ENCODE results near the gene ANKRD31. TPM values are rescaled to one million over a fixed set of nuclear protein-coding genes. Genes with fewer than 3 reads are reported as not detected.

ANKRD31 gene
- total and polyA plus RNA-seq, 8 donors = 0.09 to 0.75 (median 0.45) TPM

- ATAC-seq = peak; percentile 41
These were observed 190.1 kb downstream of the ANKRD31 start for GRCh38 chr5:75046366-75047142.

GRCh38 chr5:75045071-75045470 lies 191.6 kb downstream of the ANKRD31 start:
- Histone ChIP-seq H3K4me3 (no peak overlapping the region), H3K9me3 (no peaks in the 10 kb centered on the region), H3K27me3 (no peaks in the 10 kb centered on the region), H3K4me1 (no peaks in the 10 kb centered on the region), H3K27ac (no peak overlapping the region), H3K36me3 (peaks cover 0 to 4% of the 10 kb centered on the region in 2 donors)
- intact Hi-C loops (cut with DNase I) = no loop called here
- DNase-seq (no peak), ATAC-seq (no peak)
- TF ChIP-seq CTCF (IDR thresholded peaks at IDR 0.05) = no peak

More at GRCh38 chr5:75046366-75047142, 190.1 kb downstream of the ANKRD31 start:
- Histone ChIP-seq H3K4me3 (no peak overlapping the region), H3K9me3 (no peaks in the 10 kb centered on the region), H3K4me1 (peaks cover 0 to 2% of the 10 kb centered on the region in 2 donors), H3K27ac (peak overlapping the region in 1 of 2 donors; percentile 49), H3K27me3 (peaks cover 0 to 14% of the 10 kb centered on the region in 2 donors), H3K36me3 (peaks cover 0 to 4% of the 10 kb centered on the region in 2 donors)
- intact Hi-C loops (cut with DNase I) = no loop called here
- TF ChIP-seq CTCF (IDR thresholded peaks at IDR 0.05) = no peak
- DNase-seq = no peak

GRCh38 chr5:75044406-75044805 lies 192.3 kb downstream of the ANKRD31 start:
- no peak for TF ChIP-seq CTCF (IDR thresholded peaks at IDR 0.05)
- H3K27ac ChIP-seq = no peak overlapping the region
- intact Hi-C loops (cut with DNase I) = no loop called here
- H3K27me3 ChIP-seq = no peaks in the 10 kb centered on the region
- H3K4me1 ChIP-seq = no peaks in the 10 kb centered on the region
- ATAC-seq (peak; percentile 44), DNase-seq (no peak)
- no peaks in the 10 kb centered on the region for H3K9me3 ChIP-seq
- no peak overlapping the region for H3K4me3 ChIP-seq
- H3K36me3 ChIP-seq = peaks cover 0 to 4% of the 10 kb centered on the region in 2 donors

GRCh38 chr5:75043633-75044264 lies 192.9 kb downstream of the ANKRD31 start:
- Histone ChIP-seq H3K27me3 (no peaks in the 10 kb centered on the region), H3K36me3 (peaks cover 0 to 4% of the 10 kb centered on the region in 2 donors), H3K4me3 (no peak overlapping the region), H3K4me1 (no peaks in the 10 kb centered on the region), H3K27ac (no peak overlapping the region), H3K9me3 (no peaks in the 10 kb centered on the region)
- no peak for DNase-seq
- no peak for TF ChIP-seq CTCF (IDR thresholded peaks at IDR 0.05)
- ATAC-seq = peak; percentile 70
- intact Hi-C loops (cut with DNase I) = no loop called here

GRCh38 chr5:75042522-75042921 lies 194.2 kb downstream of the ANKRD31 start:
- Histone ChIP-seq H3K4me1 (no peaks in the 10 kb centered on the region), H3K27me3 (no peaks in the 10 kb centered on the region), H3K4me3 (no peak overlapping the region), H3K9me3 (no peaks in the 10 kb centered on the region), H3K36me3 (peaks cover 0 to 4% of the 10 kb centered on the region in 2 donors), H3K27ac (no peak overlapping the region)
- intact Hi-C loops (cut with DNase I) = no loop called here
- ATAC-seq (no peak), DNase-seq (peak in 1 of 4 donors; percentile 50)
- no peak for TF ChIP-seq CTCF (IDR thresholded peaks at IDR 0.05)
